Stimulated activated CD4-positive, alpha-beta T cell treated with anti-CD3 and anti-CD28 coated beads, TNF-alpha, amount 100 ng/mL, for 4 hours (primary cell): ENCODE measurements around the gene RND1.
"Not testable (repeated sequence)": the region's sequence is repeated elsewhere in the genome, so short reads cannot be mapped to it uniquely, and the experiment has no call there.

Experiments
- DNase-seq, 3 experiments: peaks; one replicate each; pipeline ENCODE4 v3.0.0-alpha.2; 2020; ENCODE audit warnings: low read depth in 3 of 3

RND1 gene

GRCh38 chr12:48868451-48868850, 2.8 kb upstream of the RND1 start:
- no peak for DNase-seq

GRCh38 chr12:48866052-48866711, 512 bp upstream of the RND1 start:
- DNase-seq = no peak

GRCh38 chr12:48863291-48863690, 2.4 kb downstream of the RND1 start:
- no peak for DNase-seq

GRCh38 chr12:48862760-48863159, 2.9 kb downstream of the RND1 start:
- no peak for DNase-seq

GRCh38 chr12:48861111-48861510, 4.6 kb downstream of the RND1 start:
- DNase-seq = no peak

GRCh38 chr12:48860236-48860635, 5.4 kb downstream of the RND1 start:
- not testable (repeated sequence) for DNase-seq

GRCh38 chr12:48859607-48860006, 6.1 kb downstream of the RND1 start:
- no peak for DNase-seq

- no peak for DNase-seq
Measured at GRCh38 chr12:48858043-48858442, 7.6 kb downstream of the RND1 start.

GRCh38 chr12:48857278-48857994, 8.2 kb downstream of the RND1 start:
- DNase-seq = no peak

- DNase-seq = no peak
Measured at GRCh38 chr12:48856379-48856778, 9.3 kb downstream of the RND1 start.

GRCh38 chr12:48854932-48855331, 10.7 kb downstream of the RND1 start:
- not testable (repeated sequence) for DNase-seq

- DNase-seq = no peak
Measured at GRCh38 chr12:48854488-48854887, 11.2 kb downstream of the RND1 start.

- peak; percentile 61 to 78 (median 71) for DNase-seq
Measured at GRCh38 chr12:48852734-48853688, 12.7 kb downstream of the RND1 start.

GRCh38 chr12:48851883-48852733, 13.6 kb downstream of the RND1 start, which contains the start of gene DDX23:
DDX23 (minus strand) TSS chr12:48852163; CDS start chr12:48845782, 6,381 bp downstream.
- DNase-seq = peak; percentile 75 to 89 (median 86)

GRCh38 chr12:48842021-48842420, 23.6 kb downstream of the RND1 start:
- DNase-seq = not testable (repeated sequence)

GRCh38 chr12:48838048-48838447, 27.6 kb downstream of the RND1 start:
- no peak for DNase-seq

GRCh38 chr12:48832321-48833060, 33.2 kb downstream of the RND1 start:
- no peak for DNase-seq

- no peak for DNase-seq
Measured at GRCh38 chr12:48831257-48831656, 34.4 kb downstream of the RND1 start.

GRCh38 chr12:48828841-48829575, 36.7 kb downstream of the RND1 start:
- no peak for DNase-seq

- DNase-seq = no peak
Measured at GRCh38 chr12:48828293-48828692, 37.4 kb downstream of the RND1 start.
